ENCODE measurements around the gene RILPL1.
"Not testable (repeated sequence)": the region's sequence is repeated elsewhere in the genome, so short reads cannot be mapped to it uniquely, and the experiment has no call there.

Gene RILPL1

GRCh38 chr12:123491481-123491880 is 42.0 kb downstream of the RILPL1 start:
- no peak for DNase-seq

GRCh38 chr12:123491056-123491455 is 42.5 kb downstream of the RILPL1 start:
- DNase-seq = no peak

- no peak for DNase-seq
Observed at GRCh38 chr12:123490089-123490488, 43.4 kb downstream of the RILPL1 start.

GRCh38 chr12:123489580-123489979 is 43.9 kb downstream of the RILPL1 start:
- DNase-seq = no peak

- DNase-seq = no peak
Observed at GRCh38 chr12:123488539-123489230, 44.8 kb downstream of the RILPL1 start.

- no peak for DNase-seq
Observed at GRCh38 chr12:123487428-123487827, 46.1 kb downstream of the RILPL1 start.

- DNase-seq = no peak
Observed at GRCh38 chr12:123485756-123486155, 47.8 kb downstream of the RILPL1 start.

- DNase-seq = no peak
Observed at GRCh38 chr12:123483602-123484248, 49.8 kb downstream of the RILPL1 start.

- no peak for DNase-seq
Observed at GRCh38 chr12:123482876-123483275, 50.6 kb downstream of the RILPL1 start.

- DNase-seq = not testable (repeated sequence)
Observed at GRCh38 chr12:123481251-123481650, 52.3 kb downstream of the RILPL1 start.

- DNase-seq = no peak
Observed at GRCh38 chr12:123479442-123480180, 53.9 kb downstream of the RILPL1 start.

GRCh38 chr12:123478762-123479161 is 54.8 kb downstream of the RILPL1 start:
- DNase-seq = peak; percentile 23

GRCh38 chr12:123478069-123478468 is 55.5 kb downstream of the RILPL1 start:
- DNase-seq = no peak

- no peak for DNase-seq
Observed at GRCh38 chr12:123475246-123475703, 58.2 kb downstream of the RILPL1 start.

- no peak for DNase-seq
Observed at GRCh38 chr12:123474485-123475245, 58.9 kb downstream of the RILPL1 start.

GRCh38 chr12:123472438-123472849 is 61.1 kb downstream of the RILPL1 start:
- no peak for DNase-seq

GRCh38 chr12:123471374-123472068 is 62.0 kb downstream of the RILPL1 start:
- DNase-seq = peak; percentile 52

GRCh38 chr12:123469978-123470377 is 63.5 kb downstream of the RILPL1 start:
- no peak for DNase-seq

GRCh38 chr12:123468786-123469185 is 64.7 kb downstream of the RILPL1 start:
- no peak for DNase-seq

- no peak for DNase-seq
Observed at GRCh38 chr12:123465084-123465483, 68.4 kb downstream of the RILPL1 start.

GRCh38 chr12:123463174-123463573 is 70.3 kb downstream of the RILPL1 start:
- DNase-seq = not testable (repeated sequence)
